ENCODE results near the gene RCAN2.

RCAN2 gene

DNA sequence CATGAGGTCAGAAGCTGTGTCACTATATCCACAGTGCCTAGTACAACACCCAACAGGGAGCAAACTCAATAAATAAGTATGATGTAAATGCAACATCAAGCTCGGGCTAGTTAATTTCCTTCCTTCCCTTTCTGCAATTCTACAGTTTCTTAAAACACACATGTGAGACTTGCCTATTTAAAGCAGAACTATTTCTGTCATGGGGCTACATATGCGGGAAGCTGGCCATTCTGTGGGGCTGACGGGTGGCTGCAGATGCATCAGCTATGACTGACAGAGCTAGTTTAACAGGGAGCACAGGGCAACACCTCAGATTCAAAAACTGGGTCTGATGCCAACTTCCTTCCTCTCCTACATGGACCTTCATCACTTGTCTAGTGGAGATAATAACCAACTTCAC is 202.4 kb downstream of the RCAN2 start:
- H3K4me1 ChIP-seq (ENCODE audit: control insufficient read depth in 2 of 2, insufficient read depth in 2 of 2, low read length in 2 of 2), result no peaks in the 10 kb centered on the region
- H3K36me3 ChIP-seq (ENCODE audit: control insufficient read depth in 2 of 2, insufficient read depth in 2 of 2, low read length in 2 of 2), result no peaks in the 10 kb centered on the region

DNA sequence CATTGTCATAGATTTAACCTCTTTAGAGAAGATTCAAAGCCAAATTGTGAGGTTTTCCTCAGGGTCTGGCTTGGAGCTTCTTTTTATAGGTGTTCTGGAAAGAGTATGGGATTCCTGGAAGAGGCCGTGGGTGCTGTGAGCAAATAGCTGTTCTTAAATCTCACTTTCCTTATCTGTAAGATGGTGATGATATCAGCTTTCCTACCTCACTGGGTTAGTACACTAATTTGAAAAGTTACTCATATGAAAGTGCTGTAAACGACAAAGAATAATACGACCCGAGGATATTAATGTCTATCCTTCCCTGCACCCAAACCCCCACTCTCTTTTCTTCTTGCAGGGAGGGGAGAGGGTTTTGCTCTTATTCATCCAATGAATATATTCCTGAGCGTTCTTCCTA is 203.6 kb downstream of the RCAN2 start:
- Histone ChIP-seq H3K9me3 (ENCODE audit: control insufficient read depth in 2 of 2, low read length in 2 of 2) (no peaks in the 10 kb centered on the region), H3K36me3 (ENCODE audit: control insufficient read depth in 2 of 2, insufficient read depth in 2 of 2, low read length in 2 of 2) (no peaks in the 10 kb centered on the region), H3K27ac (ENCODE audit: low read depth in 2 of 2, low read length in 2 of 2) (no peak overlapping the region), H3K27me3 (ENCODE audit: control insufficient read depth in 2 of 2, insufficient read depth in 2 of 2, low read length in 2 of 2) (peaks cover 0 to 3% of the 10 kb centered on the region in 2 donors), H3K4me3 (ENCODE audit: low read length in 2 of 2) (no peak overlapping the region), H3K9ac (ENCODE audit: low read depth in 1 of 2, low read length in 2 of 2) (no peak overlapping the region), H3K4me1 (ENCODE audit: control insufficient read depth in 2 of 2, insufficient read depth in 2 of 2, low read length in 2 of 2) (no peaks in the 10 kb centered on the region)

More for the DNA sequence above, 202.4 kb downstream of the RCAN2 start:
- H3K9ac ChIP-seq (ENCODE audit: low read depth in 1 of 2, low read length in 2 of 2), result no peak overlapping the region
- no peak overlapping the region for H3K27ac ChIP-seq (ENCODE audit: low read depth in 2 of 2, low read length in 2 of 2)
- H3K4me3 ChIP-seq (ENCODE audit: low read length in 2 of 2), result no peak overlapping the region
- H3K27me3 ChIP-seq (ENCODE audit: control insufficient read depth in 2 of 2, insufficient read depth in 2 of 2, low read length in 2 of 2), result peaks cover 0 to 3% of the 10 kb centered on the region in 2 donors
- H3K9me3 ChIP-seq (ENCODE audit: control insufficient read depth in 2 of 2, low read length in 2 of 2), result no peaks in the 10 kb centered on the region

DNA sequence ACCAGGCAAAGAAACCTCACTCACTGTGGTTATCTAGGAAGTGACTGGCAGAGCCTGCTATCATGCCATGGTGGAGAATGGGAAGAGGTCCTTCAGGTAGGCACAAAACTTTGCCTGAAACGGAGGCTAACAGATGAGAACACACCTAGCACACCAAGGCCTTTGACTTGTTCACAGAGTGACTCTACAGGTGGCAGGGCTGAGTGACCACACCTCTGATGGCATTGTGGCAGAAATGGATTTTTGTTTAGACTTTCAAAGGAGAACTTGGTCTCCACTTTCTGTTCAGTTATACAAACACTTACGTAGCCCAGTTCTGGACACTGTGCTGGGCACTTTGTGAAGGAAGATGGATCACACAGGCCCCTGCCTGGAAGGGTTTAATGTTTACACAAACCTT is 204.2 kb downstream of the RCAN2 start:
- Histone ChIP-seq H3K9ac (ENCODE audit: low read depth in 1 of 2, low read length in 2 of 2) (no peak overlapping the region), H3K36me3 (ENCODE audit: control insufficient read depth in 2 of 2, insufficient read depth in 2 of 2, low read length in 2 of 2) (no peaks in the 10 kb centered on the region), H3K4me1 (ENCODE audit: control insufficient read depth in 2 of 2, insufficient read depth in 2 of 2, low read length in 2 of 2) (no peaks in the 10 kb centered on the region), H3K9me3 (ENCODE audit: control insufficient read depth in 2 of 2, low read length in 2 of 2) (no peaks in the 10 kb centered on the region), H3K27me3 (ENCODE audit: control insufficient read depth in 2 of 2, insufficient read depth in 2 of 2, low read length in 2 of 2) (peaks cover 0 to 3% of the 10 kb centered on the region in 2 donors), H3K4me3 (ENCODE audit: low read length in 2 of 2) (no peak overlapping the region), H3K27ac (ENCODE audit: low read depth in 2 of 2, low read length in 2 of 2) (no peak overlapping the region)

DNA sequence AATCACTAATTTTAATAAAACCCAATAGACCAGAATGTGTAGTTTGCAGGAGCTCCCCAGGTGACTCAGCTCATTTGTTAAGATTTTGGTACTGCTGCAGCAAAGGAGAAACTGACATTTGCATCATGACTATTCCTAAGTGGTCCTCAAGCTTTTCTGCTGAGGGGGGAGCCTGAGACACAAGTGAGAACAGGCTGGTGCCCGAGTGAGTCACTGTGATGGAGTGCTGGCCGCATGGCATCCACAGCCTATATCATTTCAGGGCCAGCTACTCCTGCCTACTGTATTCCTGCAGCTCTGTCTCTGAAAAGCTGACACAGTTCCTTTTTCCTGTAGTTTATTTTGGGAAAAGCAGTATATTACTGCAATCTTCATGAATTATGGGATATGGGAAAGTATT is 206.8 kb downstream of the RCAN2 start:
- H3K9ac ChIP-seq (ENCODE audit: low read depth in 1 of 2, low read length in 2 of 2), result no peak overlapping the region
- H3K4me3 ChIP-seq (ENCODE audit: low read length in 2 of 2), result no peak overlapping the region
- no peaks in the 10 kb centered on the region for H3K9me3 ChIP-seq (ENCODE audit: control insufficient read depth in 2 of 2, low read length in 2 of 2)
- H3K36me3 ChIP-seq (ENCODE audit: control insufficient read depth in 2 of 2, insufficient read depth in 2 of 2, low read length in 2 of 2), result no peaks in the 10 kb centered on the region
- H3K27me3 ChIP-seq (ENCODE audit: control insufficient read depth in 2 of 2, insufficient read depth in 2 of 2, low read length in 2 of 2), result no peaks in the 10 kb centered on the region
- H3K27ac ChIP-seq (ENCODE audit: low read depth in 2 of 2, low read length in 2 of 2), result no peak overlapping the region
- H3K4me1 ChIP-seq (ENCODE audit: control insufficient read depth in 2 of 2, insufficient read depth in 2 of 2, low read length in 2 of 2), result no peaks in the 10 kb centered on the region

GRCh38 chr6:46281110-46281509 is 210.1 kb downstream of the RCAN2 start:
- Histone ChIP-seq H3K27me3 (ENCODE audit: control insufficient read depth in 2 of 2, insufficient read depth in 2 of 2, low read length in 2 of 2) (no peaks in the 10 kb centered on the region), H3K4me1 (ENCODE audit: control insufficient read depth in 2 of 2, insufficient read depth in 2 of 2, low read length in 2 of 2) (no peaks in the 10 kb centered on the region), H3K36me3 (ENCODE audit: control insufficient read depth in 2 of 2, insufficient read depth in 2 of 2, low read length in 2 of 2) (no peaks in the 10 kb centered on the region), H3K27ac (ENCODE audit: low read depth in 2 of 2, low read length in 2 of 2) (no peak overlapping the region), H3K4me3 (ENCODE audit: low read length in 2 of 2) (no peak overlapping the region), H3K9ac (ENCODE audit: low read depth in 1 of 2, low read length in 2 of 2) (no peak overlapping the region), H3K9me3 (ENCODE audit: control insufficient read depth in 2 of 2, low read length in 2 of 2) (no peaks in the 10 kb centered on the region)

GRCh38 chr6:46279874-46280273 is 211.4 kb downstream of the RCAN2 start:
- Histone ChIP-seq H3K36me3 (ENCODE audit: control insufficient read depth in 2 of 2, insufficient read depth in 2 of 2, low read length in 2 of 2) (no peaks in the 10 kb centered on the region), H3K9ac (ENCODE audit: low read depth in 1 of 2, low read length in 2 of 2) (no peak overlapping the region), H3K4me1 (ENCODE audit: control insufficient read depth in 2 of 2, insufficient read depth in 2 of 2, low read length in 2 of 2) (no peaks in the 10 kb centered on the region), H3K27me3 (ENCODE audit: control insufficient read depth in 2 of 2, insufficient read depth in 2 of 2, low read length in 2 of 2) (no peaks in the 10 kb centered on the region), H3K9me3 (ENCODE audit: control insufficient read depth in 2 of 2, low read length in 2 of 2) (no peaks in the 10 kb centered on the region), H3K4me3 (ENCODE audit: low read length in 2 of 2) (no peak overlapping the region), H3K27ac (ENCODE audit: low read depth in 2 of 2, low read length in 2 of 2) (no peak overlapping the region)

GRCh38 chr6:46276576-46277142 is 214.6 kb downstream of the RCAN2 start:
- no peak overlapping the region for H3K9ac ChIP-seq (ENCODE audit: low read depth in 1 of 2, low read length in 2 of 2)
- H3K9me3 ChIP-seq (ENCODE audit: control insufficient read depth in 2 of 2, low read length in 2 of 2), result no peaks in the 10 kb centered on the region
- no peaks in the 10 kb centered on the region for H3K36me3 ChIP-seq (ENCODE audit: control insufficient read depth in 2 of 2, insufficient read depth in 2 of 2, low read length in 2 of 2)

DNA sequence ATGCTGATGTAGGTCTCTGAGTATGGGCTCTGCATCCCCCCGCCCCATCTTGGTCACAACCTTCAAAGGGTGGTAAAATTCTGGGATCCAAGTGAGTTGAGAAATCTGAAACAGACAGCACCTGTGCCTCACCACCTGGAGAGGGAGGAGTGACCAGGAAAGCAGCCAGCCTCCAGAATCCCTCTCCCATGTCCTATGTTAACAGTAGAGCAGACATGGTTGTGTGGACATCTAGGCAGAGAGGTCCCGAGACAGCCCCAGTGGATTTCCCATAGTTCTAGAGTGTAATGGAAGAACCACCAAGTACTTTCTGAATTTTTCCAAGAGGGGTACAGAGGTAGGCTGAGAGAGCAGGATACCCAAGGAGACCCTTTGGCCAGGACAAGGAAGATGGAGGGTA is 216.7 kb downstream of the RCAN2 start:
- Histone ChIP-seq H3K27ac (ENCODE audit: low read depth in 2 of 2, low read length in 2 of 2) (no peak overlapping the region), H3K36me3 (ENCODE audit: control insufficient read depth in 2 of 2, insufficient read depth in 2 of 2, low read length in 2 of 2) (no peaks in the 10 kb centered on the region), H3K27me3 (ENCODE audit: control insufficient read depth in 2 of 2, insufficient read depth in 2 of 2, low read length in 2 of 2) (no peaks in the 10 kb centered on the region), H3K4me3 (ENCODE audit: low read length in 2 of 2) (no peak overlapping the region), H3K4me1 (ENCODE audit: control insufficient read depth in 2 of 2, insufficient read depth in 2 of 2, low read length in 2 of 2) (no peaks in the 10 kb centered on the region), H3K9me3 (ENCODE audit: control insufficient read depth in 2 of 2, low read length in 2 of 2) (no peaks in the 10 kb centered on the region), H3K9ac (ENCODE audit: low read depth in 1 of 2, low read length in 2 of 2) (no peak overlapping the region)

More at GRCh38 chr6:46276576-46277142, 214.6 kb downstream of the RCAN2 start:
- H3K27ac ChIP-seq (ENCODE audit: low read depth in 2 of 2, low read length in 2 of 2), result no peak overlapping the region
- H3K27me3 ChIP-seq (ENCODE audit: control insufficient read depth in 2 of 2, insufficient read depth in 2 of 2, low read length in 2 of 2), result no peaks in the 10 kb centered on the region
- H3K4me1 ChIP-seq (ENCODE audit: control insufficient read depth in 2 of 2, insufficient read depth in 2 of 2, low read length in 2 of 2), result no peaks in the 10 kb centered on the region
- H3K4me3 ChIP-seq (ENCODE audit: low read length in 2 of 2), result no peak overlapping the region

DNA sequence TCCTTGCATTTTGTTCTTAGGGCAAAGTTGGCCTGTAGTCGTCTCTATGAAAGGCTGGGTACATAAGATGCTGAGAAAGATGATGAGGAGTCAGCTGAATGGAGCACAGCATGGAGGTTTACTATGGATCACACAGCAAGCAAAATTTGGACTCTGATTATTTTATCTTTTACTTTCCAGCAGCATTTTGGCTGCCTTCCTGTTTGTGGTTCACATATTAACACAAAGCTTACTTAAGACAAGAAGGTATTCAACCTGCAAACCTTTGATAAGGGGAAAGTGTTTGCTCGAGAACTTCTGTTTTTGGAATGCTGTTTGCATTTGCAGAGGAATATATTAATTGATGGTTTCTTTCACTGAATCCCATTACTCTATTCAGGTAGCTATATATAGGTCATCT is 217.3 kb downstream of the RCAN2 start:
- no peaks in the 10 kb centered on the region for H3K27me3 ChIP-seq (ENCODE audit: control insufficient read depth in 2 of 2, insufficient read depth in 2 of 2, low read length in 2 of 2)
- H3K4me3 ChIP-seq (ENCODE audit: low read length in 2 of 2), result no peak overlapping the region
- no peaks in the 10 kb centered on the region for H3K36me3 ChIP-seq (ENCODE audit: control insufficient read depth in 2 of 2, insufficient read depth in 2 of 2, low read length in 2 of 2)
- H3K4me1 ChIP-seq (ENCODE audit: control insufficient read depth in 2 of 2, insufficient read depth in 2 of 2, low read length in 2 of 2), result no peaks in the 10 kb centered on the region
- no peaks in the 10 kb centered on the region for H3K9me3 ChIP-seq (ENCODE audit: control insufficient read depth in 2 of 2, low read length in 2 of 2)
- H3K9ac ChIP-seq (ENCODE audit: low read depth in 1 of 2, low read length in 2 of 2), result no peak overlapping the region
- H3K27ac ChIP-seq (ENCODE audit: low read depth in 2 of 2, low read length in 2 of 2), result no peak overlapping the region

DNA sequence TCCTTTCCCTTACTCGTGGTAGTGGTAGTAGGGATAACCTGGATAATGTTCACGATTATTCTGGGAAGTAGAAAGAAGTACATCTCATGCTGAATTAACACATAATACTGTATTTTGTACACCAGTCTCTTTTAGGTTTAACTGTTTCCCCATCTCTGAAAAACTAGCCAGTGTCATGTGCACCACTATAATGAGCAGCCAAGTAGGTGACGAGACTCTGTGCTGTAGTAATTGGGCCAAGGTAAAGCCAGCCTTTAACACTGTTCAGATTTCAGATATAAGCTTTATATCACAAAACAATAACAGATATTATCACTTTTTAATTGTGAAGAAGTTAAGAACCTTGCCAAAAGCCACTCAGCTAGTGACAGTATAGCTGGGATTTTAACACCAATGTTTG is 219.5 kb downstream of the RCAN2 start:
- Histone ChIP-seq H3K27me3 (ENCODE audit: control insufficient read depth in 2 of 2, insufficient read depth in 2 of 2, low read length in 2 of 2) (no peaks in the 10 kb centered on the region), H3K27ac (ENCODE audit: low read depth in 2 of 2, low read length in 2 of 2) (no peak overlapping the region), H3K9me3 (ENCODE audit: control insufficient read depth in 2 of 2, low read length in 2 of 2) (no peaks in the 10 kb centered on the region), H3K36me3 (ENCODE audit: control insufficient read depth in 2 of 2, insufficient read depth in 2 of 2, low read length in 2 of 2) (no peaks in the 10 kb centered on the region), H3K9ac (ENCODE audit: low read depth in 1 of 2, low read length in 2 of 2) (no peak overlapping the region), H3K4me3 (ENCODE audit: low read length in 2 of 2) (no peak overlapping the region), H3K4me1 (ENCODE audit: control insufficient read depth in 2 of 2, insufficient read depth in 2 of 2, low read length in 2 of 2) (no peaks in the 10 kb centered on the region)

DNA sequence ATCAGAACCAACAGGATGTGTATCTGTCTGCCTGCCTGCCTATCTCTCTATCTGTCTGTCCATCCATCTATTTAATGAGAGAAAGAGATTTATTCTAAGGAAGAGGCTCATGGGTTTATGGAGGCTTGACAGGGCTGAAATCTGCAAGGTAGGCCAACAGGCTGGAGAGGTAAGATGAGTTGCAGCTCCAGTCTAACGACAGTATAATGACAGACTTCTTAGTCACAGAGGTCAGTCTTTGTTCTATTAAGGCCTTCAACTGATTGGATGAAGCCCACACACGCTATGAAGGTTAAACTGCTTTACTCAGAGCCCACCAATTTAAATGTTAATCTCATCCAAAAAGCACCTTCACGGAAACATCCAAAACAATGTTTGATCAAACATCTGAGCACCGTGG is 220.1 kb downstream of the RCAN2 start:
- H3K9ac ChIP-seq (ENCODE audit: low read depth in 1 of 2, low read length in 2 of 2), result no peak overlapping the region
- H3K9me3 ChIP-seq (ENCODE audit: control insufficient read depth in 2 of 2, low read length in 2 of 2), result no peaks in the 10 kb centered on the region
- no peaks in the 10 kb centered on the region for H3K4me1 ChIP-seq (ENCODE audit: control insufficient read depth in 2 of 2, insufficient read depth in 2 of 2, low read length in 2 of 2)
- H3K27me3 ChIP-seq (ENCODE audit: control insufficient read depth in 2 of 2, insufficient read depth in 2 of 2, low read length in 2 of 2), result no peaks in the 10 kb centered on the region
- no peak overlapping the region for H3K27ac ChIP-seq (ENCODE audit: low read depth in 2 of 2, low read length in 2 of 2)
- H3K36me3 ChIP-seq (ENCODE audit: control insufficient read depth in 2 of 2, insufficient read depth in 2 of 2, low read length in 2 of 2), result no peaks in the 10 kb centered on the region
- no peak overlapping the region for H3K4me3 ChIP-seq (ENCODE audit: low read length in 2 of 2)

Data from mucosa of rectum (tissue), 2 donors.